GM19438 (cell line): ENCODE measurements around the gene ITLN2.
"Not testable (repeated sequence)": the region's sequence is repeated elsewhere in the genome, so short reads cannot be mapped to it uniquely, and the experiment has no call there.

Source experiments
- ATAC-seq: cut with Tn5 transposase; IDR thresholded peaks from one replicate; pipeline ENCODE4 v1.9.1; 2021; ENCODE audit warnings: low read depth; ENCODE audit not compliant: unreplicated experiment

The ITLN2 gene

DNA sequence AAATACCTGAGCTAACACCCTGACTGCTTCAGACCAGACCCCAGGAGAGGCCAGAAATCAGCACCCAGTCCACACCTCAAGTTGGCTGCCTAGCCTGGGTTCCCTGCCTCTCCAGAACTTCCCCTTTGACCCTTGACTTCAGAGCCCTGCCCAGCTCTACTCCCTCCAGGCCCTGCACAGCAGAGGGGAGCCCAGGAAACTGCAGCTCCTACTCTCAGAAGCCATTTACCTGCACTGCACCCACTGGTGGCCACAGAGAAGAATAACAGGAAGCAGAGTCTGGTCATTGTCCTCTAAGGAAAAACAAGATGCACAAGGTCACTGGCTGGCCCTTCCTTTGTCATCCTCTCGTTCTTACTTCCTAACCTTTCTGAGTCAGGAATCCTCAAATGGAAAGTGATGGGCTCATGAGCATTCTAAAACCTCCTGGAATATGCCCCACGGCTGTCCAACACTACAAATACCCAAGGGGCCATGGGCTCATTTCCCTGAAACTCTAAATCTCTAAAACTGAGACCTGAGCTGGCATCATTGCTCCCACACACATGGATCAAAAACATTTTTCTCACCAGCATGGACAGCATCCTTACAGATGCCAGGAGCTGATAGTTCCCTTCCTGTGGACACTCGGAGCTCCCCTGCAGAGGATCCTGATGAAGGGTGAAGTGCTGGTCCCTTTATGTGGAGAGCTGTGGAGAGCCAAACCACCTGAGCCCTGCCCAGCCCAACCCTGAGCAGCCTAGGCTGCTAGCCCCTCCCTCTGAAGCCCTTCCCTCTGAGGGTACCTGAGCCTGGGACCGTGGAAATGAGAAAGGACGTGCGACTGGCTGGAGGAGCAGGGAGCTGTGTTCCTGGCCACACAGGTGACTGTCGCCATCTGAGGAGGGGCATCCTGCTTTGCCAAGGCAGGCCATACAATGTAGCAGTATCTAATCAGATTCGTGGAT, at the start of gene ITLN2:
TSS of gene ITLN2 (minus strand) at position 652 of the 947 bp plus-strand sequence. CDS start at position 584, 68 bp downstream.
- ATAC-seq = no peak

DNA sequence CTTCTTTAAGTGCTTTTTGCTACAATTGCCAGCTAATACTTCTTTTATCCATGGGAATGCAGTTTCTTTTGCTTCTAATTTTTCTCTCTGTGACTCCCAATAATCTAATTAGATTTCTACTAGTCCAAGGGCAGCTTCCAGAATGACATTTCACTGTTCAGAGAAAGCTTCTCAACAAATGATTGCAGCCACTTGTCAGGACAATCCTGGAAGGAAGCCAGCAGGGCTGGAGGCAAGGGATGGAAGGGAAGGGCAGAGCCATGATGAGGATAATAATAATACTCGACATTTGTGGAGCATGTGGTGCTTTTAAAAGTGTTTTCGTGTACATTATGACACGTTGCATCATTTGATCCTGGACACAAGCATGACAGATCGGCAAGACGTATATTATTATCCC, 46.9 kb upstream of the ITLN2 start:
- ATAC-seq = no peak

DNA sequence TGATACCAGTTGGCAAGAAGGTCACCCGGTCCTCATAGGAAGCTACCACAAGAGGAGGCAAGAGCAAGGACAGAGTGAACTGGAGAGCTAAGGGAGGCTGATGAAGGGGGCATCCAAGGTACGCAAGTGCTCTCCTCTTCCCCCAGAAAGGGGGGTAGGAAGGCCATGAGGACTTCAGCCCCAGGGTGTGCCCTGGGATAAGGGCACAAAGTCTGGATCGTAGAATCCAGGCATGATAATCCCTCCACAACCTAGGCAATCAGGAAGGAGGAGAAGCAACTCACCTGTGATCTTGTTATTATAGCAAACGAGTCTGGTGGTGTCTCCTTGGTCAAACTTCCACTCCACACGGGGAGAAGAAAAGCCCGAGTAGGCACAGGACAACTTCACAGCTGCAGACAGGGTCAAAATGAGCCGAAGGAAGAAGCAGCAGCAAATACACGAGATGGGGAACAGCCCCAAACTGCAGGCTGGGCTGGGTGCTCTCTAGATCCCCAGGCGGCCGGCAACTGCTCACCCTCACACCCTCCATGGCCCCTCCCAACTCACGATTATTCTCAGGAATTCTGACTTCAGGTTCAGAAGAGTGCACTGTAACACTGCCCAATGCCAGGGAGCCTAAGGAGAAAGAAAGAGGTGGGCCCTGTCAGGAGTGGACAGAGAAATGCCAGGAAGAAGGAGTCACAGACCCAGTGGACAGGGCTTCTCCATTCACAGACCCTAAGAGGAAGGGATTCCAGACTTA, 46.3 kb upstream of the ITLN2 start:
- ATAC-seq = no peak

DNA sequence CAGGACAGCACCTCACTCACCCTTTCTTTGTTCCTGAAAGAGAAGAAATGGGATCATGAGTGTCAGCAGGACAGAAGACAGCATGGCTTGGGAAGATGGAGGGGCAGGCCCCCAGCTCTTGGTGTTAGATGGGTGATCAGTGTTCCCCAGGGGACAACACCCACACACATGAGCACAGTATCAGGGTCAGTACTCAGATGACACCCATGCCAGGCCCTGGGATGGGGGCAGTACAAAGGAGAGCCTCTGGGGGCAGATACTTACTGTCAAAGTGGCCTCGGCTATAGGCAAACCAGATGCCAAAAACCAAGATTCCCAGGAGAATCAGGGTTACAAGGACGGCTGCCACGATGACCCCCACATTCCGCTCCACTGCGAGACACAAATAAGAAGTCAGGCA, 44.8 kb upstream of the ITLN2 start:
- ATAC-seq = no peak

DNA sequence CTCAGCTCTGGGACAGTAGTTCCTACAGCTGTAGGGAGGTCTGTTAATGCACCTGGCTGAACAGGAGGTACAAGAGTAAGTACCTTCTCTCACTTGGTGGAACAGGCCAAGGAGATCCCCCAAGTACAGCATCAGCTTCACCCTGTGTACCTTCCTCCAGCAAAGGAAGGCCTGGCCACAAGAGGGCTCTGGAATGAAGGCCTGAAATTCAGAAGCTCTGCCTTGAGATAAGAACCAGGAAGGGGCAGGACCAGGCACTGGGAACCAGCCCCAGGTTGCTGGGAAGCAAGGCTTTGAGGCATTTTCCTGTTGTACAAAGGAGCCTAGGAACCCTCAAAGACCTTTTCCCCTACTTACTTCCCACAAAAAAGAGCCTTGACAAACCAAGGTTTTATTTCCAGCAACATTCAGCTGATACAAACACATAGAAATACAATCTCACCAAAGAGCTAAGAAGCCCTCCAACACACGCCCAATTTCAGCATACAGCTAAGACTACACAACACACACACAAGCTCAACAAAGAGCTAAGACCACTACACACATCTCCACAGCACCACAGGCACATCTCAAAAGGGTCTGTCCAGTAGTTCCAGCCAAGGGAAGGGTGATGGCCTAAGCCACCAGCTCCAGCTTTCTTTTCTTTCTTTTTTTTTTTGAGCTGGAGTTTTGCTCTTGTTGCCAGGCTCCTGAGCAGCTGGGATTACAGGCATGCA, 42.9 kb upstream of the ITLN2 start:
- no peak for ATAC-seq

DNA sequence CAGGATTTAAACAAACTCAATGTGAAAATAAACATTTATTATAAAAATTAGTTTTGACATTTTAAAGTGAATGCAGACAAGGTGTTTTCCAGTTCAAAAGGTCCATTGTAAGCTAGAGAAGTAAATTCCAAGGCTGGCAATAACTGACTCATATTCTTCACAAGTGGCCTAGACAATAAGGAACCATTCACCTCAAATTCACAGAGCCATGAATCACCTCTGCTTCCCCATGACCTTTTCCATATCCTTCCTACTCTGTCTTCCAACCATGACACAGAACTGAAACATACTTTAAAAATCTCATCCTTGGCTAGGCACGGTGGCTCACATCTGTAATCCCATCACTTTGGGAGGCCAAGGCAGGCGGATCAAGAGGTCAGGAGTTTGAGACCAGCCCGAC, 41.6 kb upstream of the ITLN2 start:
- no peak for ATAC-seq

DNA sequence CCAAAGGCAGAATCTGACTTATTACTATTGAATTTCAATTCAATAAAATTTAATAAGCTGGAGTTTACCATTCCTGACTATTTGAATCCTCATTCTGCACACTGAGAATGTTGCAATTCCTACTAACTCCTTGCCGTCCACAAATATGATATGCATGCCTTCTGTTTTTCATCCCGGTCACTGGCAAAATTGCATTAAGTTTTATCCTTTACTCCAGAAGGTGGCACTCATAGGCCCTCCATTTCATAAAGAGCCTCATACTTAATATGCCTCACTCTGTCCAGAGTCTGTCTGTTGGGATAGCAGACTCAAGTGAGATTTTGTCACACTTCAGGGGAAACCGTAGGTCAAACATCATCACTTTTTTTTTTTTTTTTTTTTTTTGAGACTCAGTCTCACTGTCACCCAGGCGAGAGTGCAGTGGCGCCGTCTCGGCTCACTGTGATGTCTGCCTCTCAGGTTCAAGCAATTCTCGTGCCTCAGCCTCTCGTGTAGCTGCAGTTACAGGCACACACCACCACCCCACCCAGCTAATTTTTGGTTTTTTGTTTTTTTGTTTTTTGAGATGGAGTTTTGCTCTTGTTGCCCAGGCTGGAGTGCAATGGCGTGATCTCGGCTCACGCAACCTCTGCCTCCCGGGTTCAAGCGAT, 39.1 kb upstream of the ITLN2 start:
- ATAC-seq = no peak

DNA sequence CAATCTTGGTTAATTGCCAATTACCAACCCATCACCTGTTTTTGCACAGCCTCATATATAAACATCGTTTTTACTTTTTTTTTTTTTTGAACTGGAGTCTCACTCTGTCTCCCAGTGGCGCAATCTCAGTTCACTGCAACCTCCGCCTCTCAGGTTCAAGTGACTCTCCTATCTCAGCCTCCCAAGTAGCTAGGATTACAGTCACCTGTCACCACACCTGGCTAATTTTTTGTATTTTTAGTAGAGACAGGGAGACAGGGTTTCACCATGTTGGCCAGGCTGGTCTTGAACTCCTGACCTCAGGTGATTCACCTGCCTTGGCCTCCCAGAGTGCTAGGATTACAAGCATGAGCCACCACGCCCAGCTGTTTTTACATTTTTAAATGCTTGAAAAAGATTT, 37.4 kb upstream of the ITLN2 start:
- not testable (repeated sequence) for ATAC-seq

DNA sequence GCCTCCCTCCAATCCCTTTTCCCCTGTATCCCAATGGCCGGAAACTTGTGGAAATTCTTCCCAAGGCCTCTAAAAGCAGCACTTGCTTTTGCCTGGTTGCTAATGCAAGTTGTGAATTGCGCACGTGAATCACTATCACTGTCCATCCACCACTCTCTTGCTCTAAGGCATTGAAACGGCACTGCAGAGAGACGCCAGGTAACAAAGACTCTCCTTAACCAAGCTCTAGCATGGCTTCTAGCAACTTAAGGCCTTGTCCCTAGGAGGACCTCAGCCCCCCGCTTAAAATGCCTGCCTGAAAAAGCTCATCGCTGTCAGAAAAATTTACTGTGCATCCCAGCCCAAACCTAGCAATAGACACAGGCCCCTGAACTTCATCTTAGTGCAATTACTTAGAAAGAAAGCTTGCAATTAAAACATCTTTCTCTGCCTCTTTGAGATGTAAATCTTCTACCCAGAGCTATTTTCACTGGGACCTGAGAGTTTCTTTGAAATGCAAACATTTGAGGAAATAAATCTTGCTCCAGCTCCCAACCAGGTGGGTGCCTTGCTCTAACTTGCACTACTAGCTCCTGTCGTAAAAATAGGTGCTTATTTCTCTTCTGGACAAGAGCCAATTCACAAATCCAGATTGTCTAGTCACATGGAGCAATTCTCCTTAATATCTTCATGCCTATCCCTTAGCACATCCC, 32.9 kb upstream of the ITLN2 start:
- ATAC-seq = no peak

DNA sequence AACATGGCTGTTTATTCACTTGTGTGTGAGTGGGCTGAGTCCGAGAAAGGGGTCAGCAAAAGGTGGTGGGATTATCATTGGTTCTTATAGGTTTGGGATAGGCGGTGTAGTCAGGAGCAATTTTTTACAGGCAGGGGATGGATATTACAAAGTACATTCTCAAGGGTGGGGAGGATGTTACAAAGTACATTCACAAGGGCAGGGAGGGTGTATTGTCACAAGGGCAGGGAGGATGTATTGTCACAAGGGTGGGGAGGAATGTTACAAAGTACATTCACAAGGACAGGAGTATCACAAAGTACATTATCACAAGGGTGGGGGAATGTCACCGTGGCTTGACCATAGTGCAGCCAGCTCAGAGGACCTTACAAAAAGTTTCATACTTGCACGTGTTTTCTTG, 31.1 kb upstream of the ITLN2 start:
- no peak for ATAC-seq

DNA sequence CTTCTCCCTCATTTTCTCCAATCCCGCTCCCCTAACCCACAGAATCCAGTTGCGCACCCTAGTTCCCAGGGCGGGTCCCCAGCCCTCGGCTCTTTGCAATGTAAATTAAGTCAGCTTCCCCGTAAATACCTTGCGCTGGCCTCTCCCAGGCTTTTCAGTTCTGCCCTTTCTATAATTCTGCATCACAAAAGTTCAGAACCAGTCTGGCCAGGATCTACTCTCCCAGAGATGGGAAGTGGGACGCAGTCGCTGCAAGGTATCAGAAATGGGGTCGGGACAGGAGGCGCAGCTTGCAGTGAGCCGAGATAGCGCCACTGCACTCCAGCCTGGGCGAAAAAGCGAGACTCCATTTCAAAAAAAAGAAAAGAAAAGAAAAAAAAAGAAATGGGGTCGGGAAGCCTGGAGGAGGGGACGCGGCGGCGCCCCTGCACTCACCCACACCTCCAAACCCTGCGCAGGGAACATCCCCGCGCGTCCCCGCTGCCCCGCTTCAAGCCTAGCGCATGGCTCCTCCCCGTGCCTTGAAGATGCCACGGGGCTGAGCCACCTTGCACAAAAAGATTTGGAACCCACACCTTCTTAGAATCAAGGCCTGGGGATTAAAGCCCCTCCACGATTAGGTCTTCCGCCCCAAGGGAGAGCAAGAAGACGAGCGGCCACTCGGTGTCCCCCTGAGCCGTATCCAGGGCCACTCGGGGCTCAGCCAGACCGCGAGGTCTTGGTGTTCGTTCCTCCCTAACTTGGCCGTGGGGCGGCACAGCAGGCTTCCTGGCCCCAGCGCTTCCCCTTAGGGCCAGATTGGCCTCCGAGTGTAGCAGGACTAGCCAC, 27.2 kb upstream of the ITLN2 start:
- no peak for ATAC-seq

DNA sequence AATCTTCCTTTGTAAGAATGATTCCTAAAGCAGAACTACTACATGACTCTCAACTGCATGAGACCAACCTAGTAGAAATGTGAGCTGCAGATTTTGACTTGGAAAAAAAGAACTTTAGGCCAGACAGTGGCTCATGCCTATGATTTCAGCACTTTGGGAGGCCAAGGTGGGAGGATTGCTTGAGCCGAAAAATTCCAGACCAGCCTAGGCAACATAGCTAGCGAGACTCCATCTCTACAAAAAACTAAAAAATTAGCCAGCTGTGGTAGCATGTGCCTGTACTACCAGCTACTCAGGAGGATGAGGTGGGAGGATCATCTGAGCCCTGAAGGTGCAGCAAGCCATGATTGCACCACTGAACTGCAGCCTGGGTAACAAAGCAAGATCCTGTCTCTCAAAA, 24.7 kb upstream of the ITLN2 start:
- ATAC-seq = no peak

DNA sequence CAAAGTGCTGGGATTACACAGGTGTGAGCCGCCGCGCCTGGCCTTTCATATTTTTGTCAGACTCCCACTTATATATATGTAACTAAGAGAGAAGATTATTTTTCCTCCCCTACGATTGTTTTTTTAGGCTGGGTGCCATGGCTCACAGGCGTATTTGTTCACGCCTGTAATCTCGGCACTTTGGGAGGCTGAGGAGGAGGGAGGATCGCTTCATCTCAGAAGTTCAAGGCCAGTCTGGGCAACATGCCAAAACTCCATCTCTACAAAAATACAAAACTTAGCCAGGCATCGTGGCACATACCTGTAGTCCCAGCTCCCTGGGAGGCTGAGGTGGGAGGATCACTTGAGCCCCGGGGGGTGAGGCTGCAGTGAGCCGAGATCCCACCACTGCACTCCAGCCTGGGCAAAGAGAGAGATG, 23.9 kb upstream of the ITLN2 start:
- ATAC-seq = no peak

DNA sequence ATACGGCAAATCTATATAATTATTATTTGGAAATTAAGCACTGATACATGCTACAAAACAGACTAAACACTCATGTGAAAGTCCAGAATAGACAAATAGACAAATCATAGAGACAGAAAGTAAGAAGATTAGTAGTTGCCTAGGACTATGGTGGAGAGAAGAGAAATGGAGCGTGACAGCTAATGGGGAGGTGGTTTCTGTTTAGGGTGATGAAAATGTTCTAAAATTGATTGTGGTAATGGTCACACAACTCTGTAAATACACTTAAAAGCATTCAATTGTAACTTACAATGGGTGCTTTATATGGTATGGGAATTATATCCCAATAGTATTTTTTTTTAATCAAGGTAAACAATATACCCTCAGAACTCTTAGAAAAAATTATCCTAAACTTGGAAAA, 20.4 kb upstream of the ITLN2 start:
- no peak for ATAC-seq

DNA sequence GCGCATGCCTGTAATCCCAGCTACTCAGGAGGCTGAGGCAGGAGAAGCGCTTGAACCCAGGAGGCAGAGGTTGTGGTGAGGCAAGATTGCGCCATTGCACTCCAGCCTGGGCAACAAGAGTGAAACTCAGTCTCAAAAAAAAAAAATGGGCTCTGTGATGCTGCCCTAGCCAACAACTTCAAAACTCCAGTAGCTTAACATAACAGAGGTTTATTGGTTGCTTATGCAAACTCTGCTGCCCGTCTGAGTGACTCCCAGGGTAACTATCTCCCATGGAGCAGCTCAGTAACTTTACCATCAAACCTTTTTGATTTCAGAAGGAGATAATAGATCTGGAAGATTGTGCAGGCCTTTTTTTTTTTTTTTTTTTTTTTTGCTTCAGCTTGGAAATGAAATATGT, 18.9 kb upstream of the ITLN2 start:
- ATAC-seq = no peak

DNA sequence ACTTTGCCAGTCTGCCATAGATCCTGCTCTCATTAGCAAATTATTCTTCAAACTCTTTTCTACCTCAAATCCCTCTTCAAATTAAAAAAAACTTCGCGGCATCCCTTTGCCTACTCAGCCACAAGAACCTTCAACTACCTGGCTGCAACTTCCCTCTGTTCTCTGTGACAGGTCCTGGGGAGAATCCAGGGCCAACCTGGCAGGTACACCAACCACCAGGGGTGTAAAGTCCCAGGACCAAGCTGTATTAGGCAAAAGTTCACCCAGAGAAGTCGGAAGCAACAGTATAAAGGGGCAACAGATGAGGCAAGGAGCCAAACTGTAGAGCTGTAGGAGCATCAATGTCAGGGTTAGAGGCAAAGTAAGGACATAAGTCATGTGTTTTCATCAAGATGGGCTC, 18.3 kb upstream of the ITLN2 start:
- no peak for ATAC-seq

DNA sequence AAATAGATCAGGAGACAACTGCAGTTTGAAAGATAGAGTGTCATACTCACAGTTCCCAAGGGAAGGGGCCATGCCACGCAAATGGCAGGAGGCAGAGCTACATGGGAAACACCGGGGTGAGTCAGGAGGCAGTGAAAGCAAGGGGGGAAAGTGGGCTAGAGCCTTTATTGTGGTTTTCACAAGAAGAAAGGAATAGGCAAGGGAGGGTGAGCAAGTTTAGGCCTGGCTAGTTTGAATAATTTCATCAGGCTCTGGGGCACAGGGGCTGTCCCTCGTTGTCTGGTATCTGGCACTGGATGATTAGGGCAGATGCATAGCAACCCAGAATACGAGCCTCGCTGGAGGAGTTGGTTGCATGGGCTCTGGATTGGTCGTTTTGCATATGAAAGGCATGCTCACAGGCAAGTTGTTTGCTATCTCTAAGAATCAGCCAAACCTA, 17.0 kb upstream of the ITLN2 start:
- ATAC-seq = no peak

DNA sequence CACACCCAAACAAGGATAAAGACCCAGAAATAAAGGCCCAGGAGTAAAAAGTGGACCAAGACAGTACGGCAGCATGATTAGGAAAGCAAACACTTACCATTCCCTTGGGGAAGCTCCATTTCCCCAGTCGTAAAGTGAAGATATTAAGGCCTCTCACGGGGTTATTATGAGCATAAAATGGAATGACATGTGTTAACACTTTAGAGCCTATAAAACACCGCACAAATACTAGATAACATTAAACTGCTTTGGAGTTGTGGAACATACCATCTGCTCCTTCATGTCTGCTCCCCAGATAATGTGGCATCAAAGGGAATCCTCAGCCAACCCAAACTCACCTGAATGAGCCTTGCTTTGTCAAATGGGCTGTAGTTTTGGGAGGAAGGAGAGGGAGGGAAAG, 8.9 kb upstream of the ITLN2 start:
- no peak for ATAC-seq

DNA sequence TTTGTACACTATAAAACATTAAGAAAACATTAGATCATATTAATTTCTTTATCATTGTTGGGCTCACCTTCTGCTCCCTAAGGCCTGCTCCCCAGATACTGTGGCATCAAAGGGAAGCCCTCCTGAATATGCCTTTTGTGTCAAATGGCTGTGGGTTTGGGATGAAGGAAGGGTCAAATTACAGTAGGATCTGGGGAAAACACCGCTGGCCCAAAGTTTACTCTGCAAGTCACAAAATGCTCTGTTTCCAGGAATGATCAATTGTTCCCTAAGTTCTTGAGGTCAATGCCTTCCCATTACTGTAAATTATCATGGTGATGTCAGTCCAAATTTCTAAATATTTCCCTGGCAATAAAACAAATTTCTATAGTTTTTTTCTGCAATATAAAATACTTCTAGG, 6.8 kb upstream of the ITLN2 start:
- ATAC-seq = no peak
